Naive B cell (primary cell): ENCODE results near the gene DNAH17. TPM values are rescaled to one million over a fixed set of nuclear protein-coding genes. Genes with fewer than 3 reads are reported as not detected.
"Not testable (repeated sequence)": the region's sequence is repeated elsewhere in the genome, so short reads cannot be mapped to it uniquely, and the experiment has no call there.

Experiments
- ATAC-seq, 2 donors: fragments of 150-1000 bp; cut with Tn5 transposase; 2 replicates each; pipeline ENCODE4 v1.10.0; 2021; ENCODE audit warnings: low read depth in 2 of 2, mild to moderate bottlenecking in 2 of 2, moderate library complexity in 2 of 2
- DNase-seq: peaks from one replicate; pipeline ENCODE4 v3.0.0; 2022
- H3K27ac Mint-ChIP-seq, 6 donors: one replicate each; pipeline ENCODE4 v1.8.0; 2020 to 2022; ENCODE audit warnings: mild to moderate bottlenecking in 6 of 6, mixed read lengths in 6 of 6, moderate library complexity in 5 of 6, inconsistent platforms in 2 of 6
- H3K27me3 Mint-ChIP-seq, 3 donors: one replicate each; pipeline ENCODE4 v1.8.0; 2021 to 2022; ENCODE audit warnings: mixed read lengths in 3 of 3, mild to moderate bottlenecking in 1 of 3
- H3K36me3 Mint-ChIP-seq, 2 donors: one replicate each; pipeline ENCODE4 v1.8.0; 2020 to 2022; ENCODE audit warnings: mixed read lengths in 2 of 2, inconsistent platforms in 1 of 2, mild to moderate bottlenecking in 1 of 2
- H3K4me1 Mint-ChIP-seq, 3 donors: one replicate each; pipeline ENCODE4 v1.8.0; 2020 to 2022; ENCODE audit warnings: mixed read lengths in 3 of 3, inconsistent platforms in 1 of 3, mild to moderate bottlenecking in 1 of 3, moderate library complexity in 1 of 3
- H3K4me3 Mint-ChIP-seq, 8 donors: one replicate each; pipeline ENCODE4 v1.8.0; 2020 to 2022; ENCODE audit warnings: mild to moderate bottlenecking in 8 of 8, mixed read lengths in 8 of 8, moderate library complexity in 8 of 8, inconsistent platforms in 2 of 8
- H3K9me3 Mint-ChIP-seq, 7 donors: one replicate each; pipeline ENCODE4 v1.8.0; 2020 to 2022; ENCODE audit warnings: mixed read lengths in 7 of 7, mild to moderate bottlenecking in 5 of 7, inconsistent platforms in 2 of 7, moderate library complexity in 1 of 7
- polyA plus RNA-seq, 6 donors: library from polyadenylated mRNA; unstranded; fragments of 300-500 nt; fragmentation: Illumina TruSeq; gene quantifications; one replicate each; pipeline ENCODE4 v1.2.3, GENCODE V29; 2021; ENCODE audit warnings: low read depth in 6 of 6

The DNAH17 gene
- polyA plus RNA-seq, 6 donors from 2014 or later, result 0.09 to 0.95 (median 0.13) TPM; not detected in 3

DNA sequence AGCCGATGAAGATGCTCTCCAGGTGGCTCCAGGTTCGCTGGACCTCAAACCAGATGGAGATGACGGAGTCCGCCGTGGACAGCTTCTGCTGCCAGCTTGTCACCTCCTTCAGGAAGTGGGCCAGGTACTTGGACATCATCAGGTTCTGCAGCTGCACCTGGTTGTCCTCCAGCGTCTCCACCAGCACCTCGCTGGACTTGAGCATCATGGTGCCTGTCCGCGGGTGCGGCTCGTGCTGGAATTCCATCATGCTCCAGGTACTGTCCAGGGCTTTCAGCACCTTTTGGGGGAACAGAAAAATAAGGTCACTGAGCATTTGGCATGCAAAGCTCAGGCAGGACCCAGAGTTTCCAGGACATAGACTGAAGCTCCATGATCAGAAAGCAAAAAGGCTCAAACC lies 69.7 kb downstream of the DNAH17 start:
- Mint-ChIP-seq H3K36me3 (no peaks in the 10 kb centered on the region), H3K9me3 (no peaks in the 10 kb centered on the region), H3K27ac (no peak overlapping the region), H3K27me3 (peaks cover 0 to 25% (median 10%) of the 10 kb centered on the region in 3 donors), H3K4me3 (no peak overlapping the region), H3K4me1 (no peaks in the 10 kb centered on the region)
- ATAC-seq (no peak), DNase-seq (no peak)

DNA sequence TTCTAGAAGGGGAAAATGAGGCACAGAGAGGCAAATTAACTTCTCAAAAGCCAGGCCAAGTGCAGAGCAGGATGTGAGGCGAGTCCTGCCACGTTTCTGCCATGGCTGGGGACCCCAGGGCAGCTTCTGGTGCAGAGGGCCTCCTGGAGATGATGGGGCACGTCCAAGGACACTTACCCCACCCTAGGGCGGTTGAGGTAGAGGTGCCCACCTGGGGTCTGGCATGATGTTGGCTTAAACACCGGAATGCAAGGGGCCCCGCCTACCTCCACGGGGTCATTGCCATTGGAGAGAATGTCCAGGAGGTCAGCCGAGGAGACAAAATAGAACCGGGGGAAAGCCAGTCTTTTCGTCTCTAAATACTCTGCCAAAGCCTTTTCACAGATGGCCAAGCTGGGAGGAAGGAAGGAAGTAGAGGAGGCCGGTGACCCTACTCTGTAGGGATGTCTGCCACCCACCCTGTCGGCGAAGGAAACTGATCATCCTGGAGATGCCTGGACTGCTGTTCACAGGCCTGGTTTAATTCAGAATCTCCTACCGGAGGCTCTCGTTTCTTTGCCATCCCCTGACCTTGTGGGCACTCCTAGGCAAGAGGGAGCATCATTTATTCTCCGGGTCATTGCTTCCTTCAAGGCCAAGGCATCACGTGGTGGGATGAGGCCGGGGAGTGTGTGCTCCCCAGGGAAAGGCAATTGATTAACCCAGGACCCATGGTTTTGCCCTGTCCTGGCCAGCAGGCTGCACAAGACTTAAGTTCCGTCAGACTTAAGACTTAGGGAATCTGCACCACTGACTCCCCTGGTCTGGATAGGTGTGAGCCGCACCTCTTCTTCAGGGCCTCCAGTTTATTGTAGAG lies 70.5 kb downstream of the DNAH17 start:
- H3K27ac Mint-ChIP-seq, result no peak overlapping the region
- no peaks in the 10 kb centered on the region for H3K36me3 Mint-ChIP-seq
- DNase-seq (no peak), ATAC-seq (no peak)
- no peak overlapping the region for H3K4me3 Mint-ChIP-seq
- no peaks in the 10 kb centered on the region for H3K4me1 Mint-ChIP-seq
- H3K9me3 Mint-ChIP-seq, result no peaks in the 10 kb centered on the region
- peaks cover 0 to 25% (median 10%) of the 10 kb centered on the region in 3 donors for H3K27me3 Mint-ChIP-seq

DNA sequence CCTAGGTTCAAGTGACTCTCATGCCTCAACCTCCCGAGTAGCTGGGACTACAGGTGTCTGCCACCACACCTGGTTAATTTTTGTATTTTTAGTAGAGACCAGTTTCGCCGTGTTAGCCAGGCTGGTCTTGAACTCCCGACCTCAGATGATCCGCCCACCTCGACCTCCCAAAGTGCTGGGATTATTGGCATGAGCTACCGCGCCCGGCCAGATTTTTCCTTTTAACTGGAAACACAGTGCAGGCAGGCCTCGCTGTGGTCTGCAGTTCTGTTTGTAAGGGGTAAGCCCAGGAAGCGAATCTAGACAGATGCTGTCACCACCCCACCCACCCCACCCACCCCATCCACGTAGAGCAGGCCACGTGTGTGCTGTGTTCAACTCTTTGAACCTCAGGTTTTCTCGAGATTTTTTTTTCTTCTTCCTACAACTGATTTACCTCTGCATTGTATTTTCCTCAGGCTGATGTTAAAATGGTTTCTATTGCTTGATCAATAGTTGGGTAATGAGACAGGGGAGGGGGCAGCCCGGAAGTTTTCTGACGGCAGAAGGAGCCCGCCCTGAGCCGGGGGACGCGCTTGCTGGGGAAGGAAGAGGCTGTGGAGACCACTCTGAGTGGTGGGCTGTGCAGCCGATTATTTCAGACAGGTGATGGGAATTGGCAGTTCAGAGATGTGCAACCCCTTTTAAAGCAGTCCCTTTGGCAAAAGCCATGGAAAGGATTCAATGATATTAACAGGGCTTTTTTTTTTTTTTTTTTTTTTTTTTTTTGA lies 72.9 kb downstream of the DNAH17 start:
- H3K9me3 Mint-ChIP-seq, result no peaks in the 10 kb centered on the region
- DNase-seq (no peak), ATAC-seq (no peak)
- H3K4me1 Mint-ChIP-seq, result no peaks in the 10 kb centered on the region
- H3K36me3 Mint-ChIP-seq, result no peaks in the 10 kb centered on the region
- peaks cover 0 to 21% (median 10%) of the 10 kb centered on the region in 3 donors for H3K27me3 Mint-ChIP-seq
- no peak overlapping the region for H3K27ac Mint-ChIP-seq
- H3K4me3 Mint-ChIP-seq, result no peak overlapping the region

DNA sequence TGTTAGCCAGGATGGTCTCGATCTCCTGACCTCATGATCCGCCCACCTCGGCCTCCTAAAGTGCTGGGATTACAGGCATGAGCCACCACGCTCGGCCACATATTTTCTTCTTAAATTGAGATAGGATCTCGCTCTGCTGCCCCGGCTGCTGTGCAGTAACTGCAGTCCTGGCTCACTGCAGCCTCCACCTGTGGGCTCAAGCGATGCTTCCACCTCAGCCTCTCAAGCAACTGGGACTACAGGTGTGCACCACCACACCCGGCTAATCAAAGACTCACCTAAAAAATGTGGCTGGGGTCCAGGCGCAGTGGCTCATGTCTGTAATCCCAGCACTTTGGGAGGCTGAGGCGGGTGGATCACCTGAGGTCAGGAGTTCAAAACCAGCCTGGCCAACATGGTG lies 73.8 kb downstream of the DNAH17 start:
- H3K27ac Mint-ChIP-seq, H3K36me3 Mint-ChIP-seq: not testable (repeated sequence)
- H3K27me3 Mint-ChIP-seq, result peaks cover 6 to 18% (median 7%) of the 10 kb centered on the region in 3 donors

DNA sequence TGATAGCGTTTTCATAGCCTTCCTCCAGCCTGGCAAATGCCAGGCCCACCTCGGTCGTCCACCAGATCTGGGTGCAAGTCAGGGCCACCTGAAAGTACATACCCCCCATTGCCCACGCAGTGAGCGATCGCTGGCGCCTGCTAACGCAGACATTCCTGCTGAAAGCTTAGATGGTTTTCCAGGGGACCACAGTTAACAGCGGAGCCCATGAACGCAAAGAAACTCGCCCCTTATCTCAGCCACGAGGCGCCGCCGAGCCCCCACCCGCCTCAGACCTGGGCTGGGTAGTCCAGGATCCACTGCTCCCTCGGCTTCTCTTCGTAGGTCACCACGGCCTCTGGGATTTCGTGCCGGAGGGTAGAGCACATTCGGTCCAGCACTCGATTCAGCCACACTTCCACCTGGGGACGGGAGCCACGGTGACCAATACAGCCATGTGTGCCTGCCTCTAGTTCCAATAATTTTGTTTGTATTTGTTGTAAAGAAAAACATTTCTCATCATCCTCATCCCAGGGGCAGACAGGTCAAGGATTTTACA lies 74.5 kb downstream of the DNAH17 start:
- DNase-seq, result no peak
- no peaks in the 10 kb centered on the region for H3K36me3 Mint-ChIP-seq
- no peak overlapping the region for H3K4me3 Mint-ChIP-seq
- ATAC-seq, result no peak
- H3K27ac Mint-ChIP-seq, result no peak overlapping the region
- no peaks in the 10 kb centered on the region for H3K4me1 Mint-ChIP-seq
- no peaks in the 10 kb centered on the region for H3K9me3 Mint-ChIP-seq
- H3K27me3 Mint-ChIP-seq, result peaks cover under 1 to 12% (median 9%) of the 10 kb centered on the region in 3 donors

More for the DNA sequence above, 73.8 kb downstream of the DNAH17 start:
- not testable (repeated sequence) for H3K4me1 Mint-ChIP-seq, ATAC-seq, H3K4me3 Mint-ChIP-seq, H3K9me3 Mint-ChIP-seq, DNase-seq

DNA sequence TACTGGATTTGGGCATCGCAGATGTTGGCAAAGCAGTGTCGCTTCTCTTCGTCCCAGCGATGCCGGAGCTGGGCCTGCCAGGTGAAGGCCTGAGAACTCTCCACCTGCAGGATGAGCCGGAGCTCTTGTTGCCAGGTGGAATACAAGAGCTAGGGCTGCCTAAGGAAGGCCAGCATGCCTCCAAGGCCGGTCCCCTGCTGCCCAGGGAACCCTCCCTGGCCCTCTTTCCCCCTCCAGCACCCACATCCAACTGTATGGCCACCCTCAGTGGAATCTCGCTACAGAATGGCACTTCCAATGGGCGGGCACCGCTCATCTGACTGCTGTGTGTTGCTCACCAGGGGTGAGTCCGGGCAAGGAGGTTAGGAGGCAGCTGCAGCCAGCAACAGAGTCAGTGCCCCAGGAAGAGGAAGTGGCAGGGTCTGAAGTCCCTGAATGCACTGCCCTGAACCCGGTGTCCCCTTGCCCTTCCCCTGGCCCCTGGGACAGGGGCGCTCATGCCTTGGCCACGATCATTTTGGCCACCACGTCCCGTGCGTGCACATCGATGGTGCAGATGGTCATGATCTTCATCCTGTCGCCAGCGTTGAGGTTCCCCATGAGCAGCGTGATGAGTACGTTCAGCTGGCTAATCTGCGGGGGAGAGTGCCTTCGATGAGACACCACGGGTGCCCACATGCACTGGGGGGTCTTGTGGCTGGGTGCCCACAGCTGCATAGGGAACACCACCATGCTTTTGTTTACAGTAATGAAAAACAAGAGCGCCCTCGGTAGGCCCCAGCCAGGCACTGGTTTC lies 75.8 kb downstream of the DNAH17 start:
- Mint-ChIP-seq H3K4me1 (no peaks in the 10 kb centered on the region), H3K27me3 (peaks cover 0 to 9% (median 6%) of the 10 kb centered on the region in 3 donors), H3K4me3 (no peak overlapping the region), H3K27ac (no peak overlapping the region), H3K9me3 (no peaks in the 10 kb centered on the region), H3K36me3 (no peaks in the 10 kb centered on the region)
- DNase-seq (no peak), ATAC-seq (no peak)

DNA sequence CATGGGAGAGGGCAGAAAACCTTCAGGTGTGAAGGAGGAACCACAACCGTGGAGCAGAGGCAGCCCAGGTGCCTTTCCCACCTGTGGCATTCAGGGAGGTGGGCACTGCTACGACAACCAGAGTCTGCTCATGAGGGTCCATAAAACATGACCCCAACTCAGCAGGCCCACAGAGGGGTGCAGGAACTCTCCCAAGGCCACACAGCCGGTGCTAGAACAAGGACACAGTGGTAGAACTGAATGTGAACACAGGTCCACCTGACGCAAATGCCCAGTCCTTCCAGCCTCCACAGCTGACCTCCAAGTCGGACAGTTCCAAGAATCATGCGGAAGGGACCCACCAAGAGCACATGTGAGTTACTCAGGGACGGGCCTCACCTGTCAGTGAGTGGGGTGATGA lies 76.4 kb downstream of the DNAH17 start:
- Mint-ChIP-seq H3K27ac (no peak overlapping the region), H3K36me3 (no peaks in the 10 kb centered on the region), H3K27me3 (peaks cover 0 to 9% (median 6%) of the 10 kb centered on the region in 3 donors), H3K4me3 (no peak overlapping the region), H3K9me3 (no peaks in the 10 kb centered on the region), H3K4me1 (no peaks in the 10 kb centered on the region)
- DNase-seq (no peak), ATAC-seq (no peak)

DNA sequence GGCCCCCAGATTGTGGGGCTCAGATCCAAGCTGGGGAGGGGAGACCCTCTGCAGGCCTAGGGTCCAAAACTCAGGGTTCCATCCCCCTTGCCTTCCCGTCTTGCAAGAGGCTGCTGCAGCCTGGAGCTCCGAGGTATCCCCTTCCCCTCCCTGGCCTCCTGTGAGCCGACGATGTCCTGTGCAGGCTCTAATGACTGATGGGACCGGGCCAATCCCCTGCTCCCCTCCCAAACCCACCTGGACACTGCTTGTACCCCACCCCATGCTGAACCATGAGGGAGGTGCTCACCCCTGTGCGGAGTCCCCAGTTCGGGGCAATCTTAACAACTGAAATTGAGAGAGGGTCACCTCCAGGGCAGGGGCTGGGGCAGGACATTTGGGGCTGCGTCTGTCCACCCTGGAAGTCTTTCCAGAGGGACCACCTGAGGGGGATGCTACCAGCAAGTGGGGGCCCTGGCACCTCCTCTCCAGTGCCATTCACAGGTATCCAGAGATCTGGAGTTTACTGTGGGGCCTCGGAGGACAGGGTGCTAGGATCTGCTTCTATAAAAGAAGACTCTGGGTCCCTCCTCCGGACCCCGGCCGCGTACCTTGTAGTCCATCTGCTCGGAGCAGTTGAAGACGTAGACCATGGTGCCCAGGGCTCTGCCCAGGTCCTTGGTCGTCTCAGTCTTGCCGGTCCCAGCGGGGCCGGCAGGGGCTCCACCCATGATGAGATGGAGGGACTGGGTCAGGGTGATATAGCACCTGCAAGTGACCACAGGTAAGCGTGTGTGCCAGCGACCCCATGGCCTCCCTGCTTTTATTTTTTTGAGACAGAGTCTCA lies 77.3 kb downstream of the DNAH17 start:
- Mint-ChIP-seq H3K9me3 (no peaks in the 10 kb centered on the region), H3K4me3 (no peak overlapping the region), H3K27me3 (peaks cover 0 to 9% (median 0%) of the 10 kb centered on the region in 3 donors), H3K27ac (no peak overlapping the region), H3K36me3 (no peaks in the 10 kb centered on the region), H3K4me1 (no peaks in the 10 kb centered on the region)
- no peak for ATAC-seq
- no peak for DNase-seq

DNA sequence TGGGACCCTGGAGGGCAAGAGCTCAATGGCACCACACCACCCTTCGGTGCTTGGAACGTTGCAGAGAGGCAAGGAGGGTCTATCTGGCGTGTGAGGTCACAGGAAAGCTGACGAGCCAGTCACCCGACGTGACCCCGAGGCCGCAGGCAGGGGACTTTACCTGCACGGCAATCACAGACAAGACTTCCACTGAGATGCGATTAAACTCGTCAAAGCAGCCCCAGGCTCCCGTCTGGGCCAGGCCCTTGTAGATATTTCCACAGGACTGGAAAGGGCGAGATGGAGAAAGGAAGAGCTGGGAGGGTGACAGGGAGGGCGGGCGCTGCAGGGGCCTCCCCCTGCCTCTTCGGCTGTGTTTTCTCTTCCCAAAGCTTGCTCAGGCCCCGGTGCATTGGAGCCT lies 78.3 kb downstream of the DNAH17 start:
- Mint-ChIP-seq H3K4me3 (no peak overlapping the region), H3K27ac (peak overlapping the region in 1 of 6 donors; percentile 8), H3K4me1 (no peaks in the 10 kb centered on the region), H3K27me3 (peaks cover 0 to 9% (median 0%) of the 10 kb centered on the region in 3 donors), H3K9me3 (no peaks in the 10 kb centered on the region), H3K36me3 (no peaks in the 10 kb centered on the region)
- DNase-seq (no peak), ATAC-seq (no peak)

DNA sequence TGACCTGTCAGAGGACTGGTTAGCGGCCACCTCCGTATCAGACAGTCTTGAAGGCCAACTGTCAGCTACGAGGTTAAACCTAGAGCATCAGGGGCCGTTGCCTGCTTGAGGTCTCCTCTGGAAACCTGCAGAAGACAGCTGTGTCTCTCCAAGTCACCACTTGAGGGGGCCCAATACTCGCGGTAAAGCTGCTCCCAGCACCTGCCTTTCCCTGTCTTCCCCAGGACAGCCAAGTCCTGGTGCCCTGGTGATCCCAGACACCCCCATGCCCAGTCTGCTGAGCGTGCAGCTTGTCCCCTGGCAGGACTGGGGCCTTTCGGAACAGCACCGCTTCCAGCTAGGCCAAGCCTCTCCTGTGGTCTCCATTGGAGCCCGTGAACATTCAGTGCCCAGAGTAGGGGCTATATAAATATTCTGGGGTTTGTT lies 80.1 kb downstream of the DNAH17 start:
- no peak overlapping the region for H3K4me3 Mint-ChIP-seq
- DNase-seq, result peak; percentile 23
- H3K9me3 Mint-ChIP-seq, result no peaks in the 10 kb centered on the region
- H3K36me3 Mint-ChIP-seq, result no peaks in the 10 kb centered on the region
- H3K4me1 Mint-ChIP-seq, result no peaks in the 10 kb centered on the region
- H3K27ac Mint-ChIP-seq, result no peak overlapping the region
- peaks cover 0 to 9% (median 0%) of the 10 kb centered on the region in 3 donors for H3K27me3 Mint-ChIP-seq
- ATAC-seq, result peak; percentile 30 to 41

DNA sequence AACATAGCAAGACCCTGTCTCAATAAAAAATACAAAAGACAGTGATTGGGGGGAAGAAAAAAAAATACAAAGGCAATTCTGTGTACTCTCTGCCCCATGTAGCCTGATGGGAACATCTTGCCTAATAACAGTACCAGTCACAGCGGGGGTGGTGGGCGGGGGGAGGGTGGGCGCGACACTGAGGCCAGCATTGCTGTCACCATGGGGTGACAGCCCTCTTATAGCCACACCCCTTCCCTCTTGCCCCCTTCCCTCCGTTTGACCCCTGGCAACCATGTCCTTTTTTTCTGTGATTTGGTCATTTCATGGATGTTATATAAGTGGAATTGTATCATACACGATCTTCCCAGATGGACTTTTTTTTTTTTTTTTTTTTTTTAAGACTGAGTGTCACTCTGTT lies 80.9 kb downstream of the DNAH17 start:
- no peak overlapping the region for H3K27ac Mint-ChIP-seq
- H3K9me3 Mint-ChIP-seq, result no peaks in the 10 kb centered on the region
- H3K36me3 Mint-ChIP-seq, result no peaks in the 10 kb centered on the region
- H3K27me3 Mint-ChIP-seq, result peaks cover 0 to 9% (median 0%) of the 10 kb centered on the region in 3 donors
- no peak overlapping the region for H3K4me3 Mint-ChIP-seq
- ATAC-seq (no peak), DNase-seq (no peak)
- no peaks in the 10 kb centered on the region for H3K4me1 Mint-ChIP-seq

DNA sequence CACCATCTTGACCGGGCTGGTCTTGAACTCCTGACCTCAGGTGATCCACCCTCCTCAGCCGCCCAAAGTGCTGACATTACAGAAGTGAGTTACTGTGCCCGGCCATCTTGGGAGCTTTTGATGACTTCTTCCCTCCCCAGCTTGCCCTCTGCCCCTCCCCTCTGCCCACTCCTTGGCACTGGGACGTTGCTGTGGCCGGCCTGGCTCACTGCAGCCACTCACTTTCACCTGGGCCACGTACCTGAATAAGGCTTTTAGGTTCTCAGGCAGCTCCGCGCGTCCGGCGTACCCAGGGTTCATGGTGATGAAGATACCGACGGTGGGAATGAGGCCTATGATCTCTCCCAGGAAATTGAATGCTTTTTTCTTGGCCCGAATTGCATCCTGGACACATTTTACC lies 81.6 kb downstream of the DNAH17 start:
- no peaks in the 10 kb centered on the region for H3K9me3 Mint-ChIP-seq
- H3K36me3 Mint-ChIP-seq, result no peaks in the 10 kb centered on the region
- DNase-seq (no peak), ATAC-seq (no peak)
- no peaks in the 10 kb centered on the region for H3K4me1 Mint-ChIP-seq
- no peak overlapping the region for H3K27ac Mint-ChIP-seq
- H3K27me3 Mint-ChIP-seq, result peaks cover 0 to 9% (median 0%) of the 10 kb centered on the region in 3 donors
- H3K4me3 Mint-ChIP-seq, result no peak overlapping the region
